HCT116 (cell line): ENCODE data around the gene HK2. TPM values are rescaled to one million over a fixed set of nuclear protein-coding genes. Genes with fewer than 3 reads are reported as not detected.

Experiments used
- ATAC-seq: fragments of 200-7000 bp; cut with Tn5 transposase; 2 replicates; pipeline ENCODE4 v1.9.1; 2020; ENCODE audit warnings: mild to moderate bottlenecking, moderate library complexity
- BruUV-seq: library from RNA; stranded (reverse); fragments of 400-500 nt; replicated peaks from 2 replicates; lab custom pipeline; 2021; lab: Mats Ljungman, UMichigan
- CTCF ChIA-PET: fragments of 300-600 bp; sonication (Branson Sonifier 250); formaldehyde crosslinking; loops from one replicate; lab custom pipeline; 2021; ENCODE audit warnings: antibody characterized with exemption; lab: Charles Lee
- POLR2A ChIA-PET: fragments of 300-600, 350-600 bp; sonication (Branson Sonifier 250); formaldehyde crosslinking; loops from one replicate; lab custom pipeline; 2021; ENCODE audit warnings: antibody characterized with exemption; lab: Charles Lee
- RAD21 ChIA-PET, 2 experiments: fragments of 300-600 bp; sonication (Branson Sonifier 250); formaldehyde crosslinking; loops; one replicate each; lab custom pipeline; 2023; ENCODE audit warnings: low total read pairs in 2 of 2; ENCODE audit not compliant: uncharacterized antibody in 2 of 2, unreplicated experiment in 2 of 2, low non-redundant PET in 1 of 2; lab: Charles Lee
- DNase-seq: peaks from one replicate; pipeline ENCODE4 v3.0.0-alpha.2; 2010; ENCODE audit warnings: low read depth, low spot score
- H2AFZ ChIP-seq: fragments of 200-600 bp; shearing (Covaris generic), sonication (generic); 2 replicates; pipeline ENCODE4 v1.6.1; 2017; ENCODE audit warnings: low read depth, mixed run types, mixed read lengths, antibody characterized with exemption, low read length; ENCODE audit not compliant: poor library complexity, severe bottlenecking
- H3K27ac ChIP-seq: 2 replicates; pipeline ENCODE4 v1.5.1; 2012; ENCODE audit warnings: low read depth, low read length
- H3K27me3 ChIP-seq: fragments of 200-600 bp; sonication (generic); 2 replicates; pipeline ENCODE4 v1.6.1; 2016; ENCODE audit warnings: mixed run types, low read length, mixed read lengths; ENCODE audit not compliant: insufficient read depth
- H3K36me3 ChIP-seq, 2 experiments: fragments of 200-500 bp in 1 of 2; fragments of 200-600 bp in 1 of 2; sonication (Bioruptor generic) in 1 of 2; sonication (generic) in 1 of 2; 2 replicates each; pipeline versions ENCODE4 v1.5.1 to v1.6.1; 2014 to 2016; ENCODE audit warnings: low read length in 2 of 2, inconsistent platforms in 1 of 2, mixed read lengths in 1 of 2, mixed run types in 1 of 2; ENCODE audit not compliant: insufficient read depth in 2 of 2, control insufficient read depth in 1 of 2
- H3K4me1 ChIP-seq, 2 experiments: fragments of 200-600 bp in 1 of 2; sonication (generic) in 1 of 2; 2 replicates each; pipeline versions ENCODE4 v1.5.1 to v1.6.1; 2012 to 2017; ENCODE audit warnings: low read length in 2 of 2, inconsistent platforms in 1 of 2, mild to moderate bottlenecking in 1 of 2, mixed read lengths in 1 of 2, mixed run types in 1 of 2, moderate library complexity in 1 of 2; ENCODE audit not compliant: insufficient read depth in 2 of 2, control insufficient read depth in 1 of 2
- H3K4me2 ChIP-seq: fragments of 200-600 bp; sonication (generic); 2 replicates; pipeline ENCODE4 v1.6.1; 2017; ENCODE audit warnings: mixed run types, low read length, mixed read lengths
- H3K4me3 ChIP-seq, 2 experiments: fragments of 200-600 bp in 1 of 2; sonication (generic) in 1 of 2; replicated peaks in 1 of 2; 2 replicates each; pipeline ENCODE4 v1.5.1; 2011 to 2016; ENCODE audit warnings: low read length in 2 of 2, control low read depth in 1 of 2, low read depth in 1 of 2, mild to moderate bottlenecking in 1 of 2, mixed read lengths in 1 of 2, mixed run types in 1 of 2
- H3K79me2 ChIP-seq: fragments of 200-600 bp; sonication (generic); 2 replicates; pipeline ENCODE4 v1.6.1; 2017; ENCODE audit warnings: mild to moderate bottlenecking, mixed run types, low read length, moderate library complexity, mixed read lengths; ENCODE audit not compliant: insufficient read depth
- H3K9ac ChIP-seq: fragments of 200-600 bp; sonication (generic); 2 replicates; pipeline ENCODE4 v1.6.1; 2016; ENCODE audit warnings: low read length, mixed read lengths
- H3K9me2 ChIP-seq: fragments of 200-600 bp; sonication (generic), shearing (Covaris generic); 2 replicates; pipeline ENCODE4 v1.6.1; 2017; ENCODE audit warnings: mixed run types, mild to moderate bottlenecking, moderate library complexity; ENCODE audit not compliant: insufficient read depth
- H3K9me3 ChIP-seq, 2 experiments: fragments of 200-500 bp in 1 of 2; fragments of 200-600 bp in 1 of 2; sonication (Bioruptor generic) in 1 of 2; sonication (generic) in 1 of 2; 2 replicates each; pipeline ENCODE4 v1.6.1; 2014 to 2017; ENCODE audit warnings: low read length in 2 of 2, mixed read lengths in 2 of 2, inconsistent platforms in 1 of 2, low read depth in 1 of 2, mild to moderate bottlenecking in 1 of 2, mixed run types in 1 of 2, moderate library complexity in 1 of 2; ENCODE audit not compliant: control insufficient read depth in 1 of 2, insufficient read depth in 1 of 2
- H4K20me1 ChIP-seq: fragments of 200-600 bp; sonication (generic), shearing (Covaris generic); 2 replicates; pipeline ENCODE4 v1.6.1; 2017; ENCODE audit warnings: mixed run types, mild to moderate bottlenecking, moderate library complexity; ENCODE audit not compliant: insufficient read depth
- ATF3 ChIP-seq: IDR thresholded peaks from 2 replicates; pipeline ENCODE4 v1.6.1; 2012
- CBX3 ChIP-seq: IDR thresholded peaks from 2 replicates; pipeline ENCODE4 v1.6.1; 2012; ENCODE audit warnings: low read depth
- CEBPB ChIP-seq: IDR thresholded peaks from 2 replicates; pipeline ENCODE4 v1.6.1; 2012; ENCODE audit warnings: low read depth
- EZH2 ChIP-seq: fragments of 200-600 bp; sonication (generic); IDR thresholded peaks from 2 replicates; pipeline ENCODE4 v1.6.1; 2017; ENCODE audit warnings: antibody characterized with exemption, mixed run types
- EZH2phosphoT487 ChIP-seq: fragments of 200-600 bp; IDR thresholded peaks from 2 replicates; pipeline ENCODE4 v1.6.1; 2018; ENCODE audit warnings: antibody characterized with exemption, borderline replicate concordance
- FOSL1 ChIP-seq: IDR thresholded peaks from 2 replicates; pipeline ENCODE4 v1.6.1; 2012; ENCODE audit warnings: low read depth
- MAX ChIP-seq: IDR thresholded peaks from 2 replicates; pipeline ENCODE4 v1.6.1; 2012
- POLR2A ChIP-seq: IDR thresholded peaks from 2 replicates; pipeline ENCODE4 v1.7.0; 2011; ENCODE audit warnings: borderline replicate concordance; ENCODE audit not compliant: insufficient read depth, insufficient read length; ENCODE audit errors: extremely low read depth
- RAD21 ChIP-seq: IDR thresholded peaks from 2 replicates; pipeline ENCODE4 v1.6.1; 2012; ENCODE audit warnings: low read depth, mild to moderate bottlenecking
- REST ChIP-seq: IDR thresholded peaks from 2 replicates; pipeline ENCODE4 v1.6.1; 2012; ENCODE audit warnings: low read depth
- SIN3A ChIP-seq: IDR thresholded peaks from 2 replicates; pipeline ENCODE4 v1.6.1; 2012; ENCODE audit warnings: low read depth
- SP1 ChIP-seq: IDR thresholded peaks from 2 replicates; pipeline ENCODE4 v1.6.1; 2012; ENCODE audit warnings: low read depth
- TCF7L2 ChIP-seq: IDR thresholded peaks from 2 replicates; pipeline ENCODE4 v1.7.0; 2011; ENCODE audit warnings: borderline replicate concordance, inconsistent platforms; ENCODE audit not compliant: insufficient read depth, insufficient read length; ENCODE audit errors: extremely low read depth
- YY1 ChIP-seq: IDR thresholded peaks from 2 replicates; pipeline ENCODE4 v1.6.1; 2011; ENCODE audit warnings: low read length, low read depth, moderate library complexity, mild to moderate bottlenecking; ENCODE audit not compliant: insufficient replicate concordance; ENCODE audit errors: extremely low read depth
- ZBTB33 ChIP-seq: IDR thresholded peaks from 2 replicates; pipeline ENCODE4 v1.6.1; 2011; ENCODE audit warnings: mild to moderate bottlenecking, low read length, moderate library complexity; ENCODE audit not compliant: insufficient replicate concordance; ENCODE audit errors: extremely low read depth
- ZFX ChIP-seq: fragments of 450-650 bp; IDR thresholded peaks from 2 replicates; pipeline ENCODE4 v1.6.1; 2017
- ZNF274 ChIP-seq: fragments of 200-500 bp; sonication (Bioruptor generic); IDR thresholded peaks from 2 replicates; pipeline ENCODE4 v1.6.1; 2014; ENCODE audit warnings: mild to moderate bottlenecking, low read depth, low read length, inconsistent platforms
- intact Hi-C: fragments of 100-400 bp; cut with micrococcal nuclease; formaldehyde crosslinking; loops from 2 replicates; pipeline ENCODE4 v1.10.0; 2022
- total RNA-seq: library from RNA; stranded (reverse); gene quantifications from one replicate; pipeline ENCODE4 v1.2.1, GENCODE V29; 2021; ENCODE audit not compliant: unreplicated experiment

Gene HK2
- total RNA-seq, 1 experiment from 2014 or later, result 42.5 TPM

- TF ChIP-seq REST, result no peak
- TF ChIP-seq CEBPB, result no peak
These were observed 34.1 kb downstream of the HK2 start (continued) for GRCh38 chr2:74867841-74868658.

GRCh38 chr2:74869517-74869916 lies 35.6 kb downstream of the HK2 start:
- POLR2A ChIA-PET, result no interaction called here
- DNase-seq, result no peak
- H3K9ac ChIP-seq, result no peak overlapping the region
- H2AFZ ChIP-seq, result no peak overlapping the region
- no peaks in the 10 kb centered on the region for H3K9me2 ChIP-seq
- intact Hi-C loops, result no loop called here
- H3K36me3 ChIP-seq, result peaks cover 4 to 41% of the 10 kb centered on the region in 2 experiments; a peak in 2 of 4 replicates
- CTCF ChIA-PET, result no interaction called here
- no peak for ATAC-seq
- no peaks in the 10 kb centered on the region for H3K27me3 ChIP-seq
- no peak overlapping the region for H3K4me3 ChIP-seq
- no peak overlapping the region for H3K4me2 ChIP-seq
- no peaks in the 10 kb centered on the region for H3K9me3 ChIP-seq
- 0 out of 2 replicates have a peak, but pooled peaks cover 3% of the 10 kb centered on the region for H4K20me1 ChIP-seq
- no TSS peak for BruUV-seq
- peaks cover 42 to 43% of the 10 kb centered on the region in 2 experiments for H3K4me1 ChIP-seq
- RAD21 ChIA-PET, result no interaction called here
- H3K79me2 ChIP-seq, result peaks cover 36% of the 10 kb centered on the region
- no peak overlapping the region for H3K27ac ChIP-seq
- no peak for TF ChIP-seq SP1
- no peak for TF ChIP-seq ZFX
- no peak for TF ChIP-seq ZNF274
- TF ChIP-seq TCF7L2, result no peak
- TF ChIP-seq YY1, result no peak
- TF ChIP-seq FOSL1, result no peak
- TF ChIP-seq CBX3, result no peak
- TF ChIP-seq ATF3, result no peak
- TF ChIP-seq EZH2, result no peak
- TF ChIP-seq POLR2A, result no peak
- TF ChIP-seq ZBTB33, result no peak
- TF ChIP-seq CEBPB, result no peak
- no peak for TF ChIP-seq RAD21
- no peak for TF ChIP-seq MAX
- no peak for TF ChIP-seq EZH2phosphoT487
- TF ChIP-seq SIN3A, result no peak
